GM23338 (cell line): ENCODE measurements around the gene AFF2.

Experiments used
- CREB1 ChIP-seq: fragments of 250-450 bp; sonication (Bioruptor Pico); IDR thresholded peaks from 2 replicates; pipeline ENCODE4 v1.5.0; 2020; ENCODE audit warnings: low read depth, mild to moderate bottlenecking, moderate library complexity
- ETS1 ChIP-seq: IDR thresholded peaks from 2 replicates; pipeline ENCODE4 v1.6.1; 2016; ENCODE audit warnings: antibody characterized with exemption
- EZH2 ChIP-seq: fragments of 200-600 bp; sonication (generic); IDR thresholded peaks from one replicate; pipeline ENCODE4 v1.8.0; 2017; ENCODE audit warnings: antibody characterized with exemption, mild to moderate bottlenecking, low read depth; ENCODE audit not compliant: unreplicated experiment
- EZH2phosphoT487 ChIP-seq: fragments of 200-600 bp; sonication (generic); IDR thresholded peaks from one replicate; pipeline ENCODE4 v1.8.1; 2018; ENCODE audit warnings: antibody characterized with exemption; ENCODE audit not compliant: unreplicated experiment
- JUNB ChIP-seq: IDR thresholded peaks from one replicate; pipeline ENCODE4 v1.6.1; 2016; ENCODE audit warnings: antibody characterized with exemption; ENCODE audit not compliant: unreplicated experiment
- NANOG ChIP-seq: IDR thresholded peaks from 2 replicates; pipeline ENCODE4 v1.6.1; 2016; ENCODE audit warnings: antibody characterized with exemption, borderline replicate concordance
- POLR2AphosphoS5 ChIP-seq: IDR thresholded peaks from 2 replicates; pipeline ENCODE4 v1.6.1; 2016; ENCODE audit warnings: antibody characterized with exemption, low read depth
- REST ChIP-seq: IDR thresholded peaks from one replicate; pipeline ENCODE4 v1.6.1; 2018; ENCODE audit warnings: antibody characterized with exemption; ENCODE audit not compliant: unreplicated experiment
- STAT1 ChIP-seq: IDR thresholded peaks from one replicate; pipeline ENCODE4 v1.6.1; 2016; ENCODE audit warnings: antibody characterized with exemption; ENCODE audit not compliant: unreplicated experiment
- ZNF114 ChIP-seq: fragments of 250-450 bp; sonication (Bioruptor Pico); IDR thresholded peaks from 2 replicates; pipeline ENCODE4 v1.5.0; 2020; ENCODE audit warnings: mild to moderate bottlenecking, moderate library complexity
- ZNF331 ChIP-seq: fragments of 250-450 bp; sonication (Bioruptor Pico); IDR thresholded peaks from 2 replicates; pipeline ENCODE4 v1.5.0; 2020; ENCODE audit warnings: low read depth, mild to moderate bottlenecking, moderate library complexity
- ZNF462 ChIP-seq: fragments of 250-450 bp; sonication (Bioruptor Pico); IDR thresholded peaks from 2 replicates; pipeline ENCODE4 v1.5.0; 2020; ENCODE audit warnings: mild to moderate bottlenecking, moderate library complexity
- TF ChIP-seq, protein P1 (sequence below), 2 experiments: fragments of 200-600 bp in 1 of 2; sonication (generic) in 1 of 2; conservative IDR thresholded peaks; 2 replicates each; pipeline versions ENCODE4 v1.5.1 to v1.6.1; 2016 to 2017; ENCODE audit warnings: antibody characterized with exemption in 2 of 2, low read depth in 2 of 2, mild to moderate bottlenecking in 2 of 2, moderate library complexity in 1 of 2

GRCh38 chrX:148915474-148915873 lies 415.1 kb downstream of the AFF2 start:
- no peak for TF ChIP-seq EZH2
- TF ChIP-seq, protein P1, sequence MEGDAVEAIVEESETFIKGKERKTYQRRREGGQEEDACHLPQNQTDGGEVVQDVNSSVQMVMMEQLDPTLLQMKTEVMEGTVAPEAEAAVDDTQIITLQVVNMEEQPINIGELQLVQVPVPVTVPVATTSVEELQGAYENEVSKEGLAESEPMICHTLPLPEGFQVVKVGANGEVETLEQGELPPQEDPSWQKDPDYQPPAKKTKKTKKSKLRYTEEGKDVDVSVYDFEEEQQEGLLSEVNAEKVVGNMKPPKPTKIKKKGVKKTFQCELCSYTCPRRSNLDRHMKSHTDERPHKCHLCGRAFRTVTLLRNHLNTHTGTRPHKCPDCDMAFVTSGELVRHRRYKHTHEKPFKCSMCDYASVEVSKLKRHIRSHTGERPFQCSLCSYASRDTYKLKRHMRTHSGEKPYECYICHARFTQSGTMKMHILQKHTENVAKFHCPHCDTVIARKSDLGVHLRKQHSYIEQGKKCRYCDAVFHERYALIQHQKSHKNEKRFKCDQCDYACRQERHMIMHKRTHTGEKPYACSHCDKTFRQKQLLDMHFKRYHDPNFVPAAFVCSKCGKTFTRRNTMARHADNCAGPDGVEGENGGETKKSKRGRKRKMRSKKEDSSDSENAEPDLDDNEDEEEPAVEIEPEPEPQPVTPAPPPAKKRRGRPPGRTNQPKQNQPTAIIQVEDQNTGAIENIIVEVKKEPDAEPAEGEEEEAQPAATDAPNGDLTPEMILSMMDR (conservative IDR thresholded peaks at IDR 0.05; ENCODE audit: low read depth in 2 of 2), result no peak
- no peak for TF ChIP-seq REST
- no peak for TF ChIP-seq ETS1
- no peak for TF ChIP-seq POLR2AphosphoS5
- TF ChIP-seq JUNB, result no peak
- no peak for TF ChIP-seq EZH2phosphoT487
- TF ChIP-seq ZNF462 (CRISPR knock-in tag), result no peak
- TF ChIP-seq STAT1, result no peak
- TF ChIP-seq NANOG, result no peak
- no peak for TF ChIP-seq ZNF114 (CRISPR knock-in tag)
- TF ChIP-seq CREB1 (CRISPR knock-in tag), result no peak
- TF ChIP-seq ZNF331 (CRISPR knock-in tag), result no peak
